Stimulated activated CD8-positive, alpha-beta memory T cell treated with anti-CD3 and anti-CD28 coated beads, Interleukin-2, amount 100 ng/mL, for 1 hour (primary cell): Measurements from ENCODE around the gene MYCT1.
"Not testable (repeated sequence)": the region's sequence is repeated elsewhere in the genome, so short reads cannot be mapped to it uniquely, and the experiment has no call there.

ENCODE experiments used
- DNase-seq, 2 donors: peaks; one replicate each; pipeline ENCODE4 v3.0.0-alpha.2; 2020; ENCODE audit warnings: low read depth in 2 of 2

MYCT1 gene, protein sequence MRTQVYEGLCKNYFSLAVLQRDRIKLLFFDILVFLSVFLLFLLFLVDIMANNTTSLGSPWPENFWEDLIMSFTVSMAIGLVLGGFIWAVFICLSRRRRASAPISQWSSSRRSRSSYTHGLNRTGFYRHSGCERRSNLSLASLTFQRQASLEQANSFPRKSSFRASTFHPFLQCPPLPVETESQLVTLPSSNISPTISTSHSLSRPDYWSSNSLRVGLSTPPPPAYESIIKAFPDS

DNA sequence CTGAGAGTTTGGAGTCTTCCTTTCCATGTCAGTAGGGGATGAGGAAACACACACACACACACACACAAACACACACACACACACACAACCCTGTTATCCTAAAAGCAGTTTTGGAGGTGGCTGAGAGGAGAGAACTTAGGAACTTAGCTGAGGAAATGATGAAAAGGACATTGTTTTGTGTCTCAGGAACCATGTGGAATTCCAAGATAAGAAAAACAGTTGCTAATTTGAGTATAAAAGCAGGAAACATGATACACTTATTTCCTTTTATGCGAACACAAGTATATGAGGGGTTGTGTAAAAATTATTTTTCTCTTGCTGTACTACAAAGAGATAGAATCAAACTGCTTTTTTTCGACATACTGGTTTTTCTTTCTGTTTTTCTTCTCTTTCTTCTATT, at the start of gene MYCT1:
Gene MYCT1, plus strand, starts transcription at position 264 of the 400 bp plus-strand sequence. Its CDS starts 6 bp downstream, at position 270.
- DNase-seq, result no peak

DNA sequence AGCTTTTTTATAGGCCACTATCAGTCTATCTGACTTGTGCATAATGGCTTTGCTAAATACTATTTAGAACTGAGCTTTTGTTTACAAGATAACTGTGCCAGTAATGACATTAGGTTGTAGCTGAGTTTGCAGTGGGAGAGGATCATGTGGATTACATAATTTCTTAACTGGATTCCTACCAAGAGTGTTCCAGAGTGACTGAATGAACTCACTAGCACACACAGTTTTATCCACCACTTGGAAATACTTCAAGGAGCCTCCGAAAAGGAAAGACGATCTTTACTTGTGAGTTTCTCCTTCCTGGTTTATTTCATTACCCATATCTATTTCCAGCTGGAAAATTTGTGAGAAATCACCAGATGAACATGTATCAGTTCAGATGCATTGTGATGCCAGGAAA, 49.6 kb upstream of the MYCT1 start:
- DNase-seq, result no peak

DNA sequence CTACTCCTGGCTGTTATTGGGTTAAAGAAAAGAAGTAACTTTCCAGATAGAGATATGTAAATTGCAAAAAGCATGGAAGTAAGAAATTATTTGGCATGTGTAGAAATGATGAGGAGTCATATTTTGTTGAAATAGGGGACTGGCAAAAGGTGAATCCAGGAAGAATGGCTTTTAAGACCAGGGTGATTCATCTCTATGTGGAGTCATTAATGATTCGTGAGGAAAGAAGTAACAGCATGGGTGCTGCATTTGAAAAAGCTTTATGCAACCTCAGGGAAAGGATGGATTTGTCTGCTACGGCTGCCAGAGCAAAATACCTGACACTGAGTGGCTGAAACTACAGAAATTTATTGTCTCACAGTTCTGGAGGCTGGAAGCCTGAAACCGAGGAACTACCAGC, 45.7 kb upstream of the MYCT1 start:
- DNase-seq, result no peak

DNA sequence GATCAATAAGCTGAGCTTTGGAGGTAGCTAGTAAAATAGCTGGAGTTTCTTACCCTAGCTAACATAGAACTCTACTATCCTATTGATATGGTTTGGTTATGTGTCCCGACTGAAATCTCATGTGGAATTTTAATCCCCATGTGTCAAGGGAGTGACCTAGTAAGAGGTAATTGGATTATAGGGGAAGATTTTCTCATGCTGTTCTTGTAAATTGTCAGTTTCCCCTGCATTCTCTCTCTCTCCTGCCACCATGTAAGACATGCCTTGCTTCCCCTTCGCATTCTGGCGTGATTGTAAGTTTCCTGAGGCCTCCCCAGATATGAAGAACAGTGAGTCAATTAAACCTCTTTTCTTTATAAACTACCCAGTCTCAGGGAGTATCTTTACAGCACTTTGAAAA, 35.9 kb upstream of the MYCT1 start:
- no peak for DNase-seq

DNA sequence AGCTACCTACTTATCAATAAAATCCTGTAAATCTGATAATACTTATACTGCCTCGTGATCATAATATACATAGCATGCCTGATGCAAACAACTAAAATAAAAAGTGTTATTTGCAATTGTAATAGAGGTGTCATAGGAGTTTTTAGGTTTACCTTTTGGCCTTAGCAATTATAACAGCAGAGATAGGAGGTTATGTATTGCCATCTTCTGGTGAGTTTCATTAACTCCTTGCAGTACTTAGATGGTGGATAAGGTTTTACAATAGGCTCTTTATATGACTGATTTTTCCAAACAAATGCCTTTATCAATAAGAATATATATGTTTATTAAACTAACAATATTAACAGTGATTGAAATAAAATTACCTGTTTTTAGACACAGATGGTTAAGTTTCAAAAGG, 27.8 kb upstream of the MYCT1 start:
- DNase-seq, result no peak

DNA sequence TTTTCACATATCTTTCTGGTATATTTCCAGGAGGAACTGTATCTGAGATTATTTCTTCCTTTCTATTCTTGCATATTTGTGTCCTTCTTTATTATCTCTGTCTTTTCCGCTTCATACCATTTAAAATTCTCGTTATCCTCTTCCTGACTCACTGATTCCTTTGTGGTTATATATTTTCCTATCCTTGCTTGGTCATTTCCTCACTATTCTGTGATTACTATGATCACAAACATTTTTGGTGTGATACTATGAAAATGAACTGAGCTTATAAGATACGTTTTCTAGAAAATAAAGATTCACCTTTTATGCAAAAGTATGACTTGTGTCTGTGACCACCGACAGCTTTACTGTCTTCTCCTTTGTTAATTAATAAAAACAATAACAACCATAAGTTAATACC, 26.5 kb upstream of the MYCT1 start:
- no peak for DNase-seq

DNA sequence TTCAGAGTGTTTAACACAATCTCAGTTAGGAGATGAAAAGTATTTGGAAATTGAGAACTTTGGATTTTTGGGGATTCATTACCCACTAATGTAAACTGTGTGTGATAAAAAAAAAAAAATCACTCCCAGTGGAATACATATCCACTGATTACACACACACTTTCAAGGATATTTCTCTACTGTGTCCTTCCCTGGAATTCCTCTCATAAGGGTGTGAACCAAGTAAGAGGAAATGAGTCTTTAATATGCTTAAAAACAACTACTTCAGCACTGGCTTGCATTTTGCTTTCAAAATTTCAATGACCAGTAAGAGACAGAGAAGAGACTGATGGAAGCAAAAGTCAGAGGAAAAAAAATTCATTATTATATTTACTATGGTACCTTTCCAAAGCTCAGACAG, 24.5 kb upstream of the MYCT1 start:
- no peak for DNase-seq

DNA sequence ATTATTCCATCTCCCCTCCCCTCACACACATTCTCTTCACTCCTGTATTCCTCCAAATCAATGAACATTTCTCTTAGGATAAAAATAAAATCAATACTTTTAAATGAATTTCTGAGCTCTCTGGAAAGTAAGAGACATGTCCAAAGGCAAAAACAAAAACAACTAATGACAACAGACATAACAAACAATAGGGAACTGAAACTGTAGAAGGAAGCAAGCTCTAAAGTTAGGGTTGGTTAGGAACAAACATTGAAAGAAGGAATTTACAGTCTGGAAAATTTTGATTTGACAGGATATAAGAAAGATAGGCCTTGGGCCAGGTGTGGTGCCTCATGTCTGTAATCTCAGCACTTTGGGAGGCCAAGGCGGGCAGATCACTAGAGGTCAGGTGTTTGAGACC, 17.5 kb upstream of the MYCT1 start:
- no peak for DNase-seq

DNA sequence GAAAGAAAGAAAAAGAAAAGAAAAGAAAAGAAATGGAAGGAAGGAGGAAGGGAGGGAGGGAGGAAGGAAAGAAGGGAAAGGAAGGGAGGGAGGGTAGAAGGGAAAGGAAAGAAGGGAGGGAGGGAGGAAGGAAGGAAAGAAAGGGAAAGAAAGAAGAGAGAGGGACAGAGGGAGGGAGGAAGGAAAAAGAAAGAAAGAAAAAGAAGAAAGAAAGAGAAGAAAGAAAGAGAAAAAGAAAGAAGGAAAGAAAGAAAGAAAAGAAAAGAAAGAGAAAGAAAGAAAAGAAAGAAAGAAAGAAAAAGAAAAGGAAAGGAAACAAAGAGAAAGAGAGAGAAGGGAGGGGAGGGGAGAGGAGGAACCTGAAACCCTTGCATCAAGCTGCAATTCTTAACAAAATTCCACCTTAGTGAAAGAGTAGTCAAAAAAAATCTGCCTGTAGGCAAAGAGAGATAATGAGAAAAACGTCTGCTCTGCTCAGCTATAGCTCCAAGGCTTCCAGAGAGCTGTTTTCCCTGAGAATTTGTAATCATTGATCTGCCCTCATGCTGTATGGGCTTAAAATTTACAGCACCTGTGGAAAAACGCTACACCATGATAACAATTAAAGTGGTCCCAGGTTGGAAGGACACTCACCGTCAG, 16.7 kb upstream of the MYCT1 start:
- no peak for DNase-seq

DNA sequence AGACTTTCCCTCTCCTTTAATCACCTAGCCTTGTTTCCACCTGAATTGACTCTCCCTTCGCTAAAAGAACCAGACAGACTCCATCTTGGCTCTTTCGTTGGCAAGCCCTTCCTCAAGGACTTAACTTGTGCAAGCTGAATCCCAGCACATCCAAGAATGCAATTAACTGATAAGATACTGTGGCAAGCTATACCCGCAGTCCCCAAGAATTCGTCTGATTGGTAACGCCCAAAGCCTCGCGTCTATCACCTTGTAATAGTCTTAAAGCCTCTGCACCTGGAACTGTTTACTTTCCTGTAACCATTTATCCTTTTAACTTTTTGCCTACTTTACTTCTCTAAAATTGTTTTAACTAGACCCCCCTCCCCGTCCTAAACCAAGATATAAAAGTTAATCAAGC, 15.6 kb upstream of the MYCT1 start:
- DNase-seq, result no peak

DNA sequence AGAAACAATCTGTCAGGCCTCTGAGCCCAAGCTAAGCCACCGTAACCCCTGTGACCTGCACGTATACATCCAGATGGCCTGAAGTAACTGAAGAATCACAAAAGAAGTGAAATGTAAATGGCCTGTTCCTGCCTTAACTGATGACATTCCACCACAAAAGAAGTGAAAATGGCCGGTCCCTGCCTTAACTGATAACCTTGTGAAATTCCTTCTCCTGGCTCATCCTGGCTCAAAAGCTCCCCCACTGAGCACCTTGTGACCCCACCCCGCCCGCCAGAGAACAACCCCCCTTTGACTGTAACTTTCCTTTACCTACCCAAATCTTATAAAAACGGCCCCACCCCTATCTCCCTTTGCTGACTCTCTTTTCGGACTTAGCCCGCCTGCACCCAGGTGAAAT, 14.8 kb upstream of the MYCT1 start:
- DNase-seq, result not testable (repeated sequence)

DNA sequence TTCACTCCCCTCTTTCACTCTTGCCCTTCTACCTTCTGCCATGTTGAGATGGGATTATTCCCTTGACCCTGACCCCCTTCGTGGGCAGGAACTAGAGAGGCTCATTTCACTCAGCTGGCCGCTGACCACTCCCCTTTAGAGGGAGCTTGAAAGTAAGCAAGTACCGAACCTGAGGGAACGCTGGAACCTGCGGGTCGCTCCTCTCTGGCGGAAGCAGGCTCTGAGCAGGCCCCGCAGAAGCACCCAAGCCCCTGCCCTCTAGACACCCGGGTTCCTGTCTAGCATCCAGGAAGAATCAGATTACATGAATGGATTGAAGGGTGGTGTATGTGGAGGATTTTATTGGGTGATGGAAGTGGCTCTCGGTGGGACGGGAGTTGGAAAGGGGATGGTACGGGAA, 11.9 kb upstream of the MYCT1 start:
- DNase-seq, result no peak

DNA sequence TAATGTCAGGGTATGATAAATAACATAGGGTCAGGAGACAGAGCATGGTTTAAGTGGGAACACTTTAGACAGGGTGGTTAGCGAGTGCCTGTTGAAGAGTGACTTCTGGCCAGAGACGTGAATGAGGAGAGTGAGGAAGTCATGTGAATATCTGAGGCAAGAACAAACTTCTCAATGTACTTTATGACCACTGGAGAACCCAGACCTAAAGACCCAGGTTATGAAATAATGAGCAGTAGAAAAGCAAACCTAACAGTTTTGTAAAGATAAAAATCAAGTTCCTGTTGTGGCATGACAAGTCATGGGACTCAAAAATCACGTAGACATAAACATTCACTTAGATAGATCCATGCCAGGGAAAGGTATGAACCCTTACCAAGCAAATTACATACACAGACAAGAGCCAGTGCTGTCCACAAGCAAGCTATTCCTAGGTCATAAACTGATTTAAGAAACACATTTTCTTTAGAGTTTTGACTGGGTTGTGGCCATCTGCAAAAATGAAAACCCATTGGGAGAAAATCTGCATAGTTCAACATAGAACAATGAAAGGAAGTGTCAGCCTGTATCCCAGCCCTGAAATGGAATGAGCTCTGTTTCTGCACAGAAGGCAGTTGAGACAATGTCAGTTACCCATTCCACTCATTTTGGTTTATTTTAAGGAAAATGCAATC, 2.2 kb upstream of the MYCT1 start:
- no peak for DNase-seq

DNA sequence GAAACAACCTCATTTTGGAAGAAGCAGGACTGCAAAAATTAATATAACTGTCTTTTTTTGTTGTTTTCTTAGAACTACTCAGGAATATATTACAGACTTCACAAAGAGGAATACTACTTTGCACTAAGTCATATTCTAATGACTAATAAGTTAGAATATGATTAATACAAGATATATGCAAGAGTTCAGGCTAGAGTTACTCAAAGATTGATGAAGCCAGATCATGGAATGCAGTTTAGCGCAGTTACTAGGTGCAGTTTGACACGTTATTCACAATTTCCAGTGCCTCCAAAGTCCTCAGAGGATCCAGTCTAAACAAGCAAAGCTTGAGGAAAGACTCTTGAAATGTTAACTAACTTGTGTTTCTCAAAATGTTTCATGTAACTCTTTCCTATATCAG, 1.2 kb upstream of the MYCT1 start:
- DNase-seq, result no peak

DNA sequence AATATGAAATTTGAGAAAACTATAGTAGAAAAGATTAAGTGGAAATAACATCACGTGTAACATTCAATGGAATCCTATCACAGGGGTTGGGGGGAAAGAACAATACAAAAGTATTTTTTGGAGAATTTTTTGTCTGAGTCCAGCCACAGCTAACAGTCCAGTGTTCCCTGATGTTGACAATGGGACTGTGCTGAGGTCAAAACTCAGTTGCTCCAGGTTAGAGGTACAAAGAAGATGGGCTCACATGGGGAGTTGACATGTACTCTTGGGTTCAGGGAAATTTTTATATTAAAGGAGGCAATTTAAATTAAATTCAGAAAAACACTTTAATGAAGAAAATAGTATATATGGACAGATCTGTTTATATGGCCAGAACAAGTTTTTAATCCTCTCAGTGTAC, 995 bp downstream of the MYCT1 start:
- no peak for DNase-seq

DNA sequence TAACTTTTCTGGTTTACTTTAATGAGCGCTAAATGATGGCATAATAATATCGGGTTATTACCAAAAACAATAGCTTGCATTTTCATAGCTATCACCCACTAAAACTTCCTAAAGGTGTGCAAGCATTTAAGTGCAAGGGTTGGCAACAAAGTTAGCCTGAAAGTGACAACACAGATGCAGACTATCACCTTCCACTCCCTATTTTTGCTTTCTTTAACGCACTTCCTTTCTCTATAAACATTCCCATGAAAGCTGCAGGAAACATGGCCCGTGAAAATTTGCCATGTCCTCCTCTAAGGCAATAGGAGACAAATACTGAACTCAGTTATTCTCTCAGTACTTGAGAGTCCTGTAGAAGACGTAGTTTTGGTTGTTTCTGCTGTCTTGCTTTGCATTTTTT, 2.7 kb downstream of the MYCT1 start:
- no peak for DNase-seq

DNA sequence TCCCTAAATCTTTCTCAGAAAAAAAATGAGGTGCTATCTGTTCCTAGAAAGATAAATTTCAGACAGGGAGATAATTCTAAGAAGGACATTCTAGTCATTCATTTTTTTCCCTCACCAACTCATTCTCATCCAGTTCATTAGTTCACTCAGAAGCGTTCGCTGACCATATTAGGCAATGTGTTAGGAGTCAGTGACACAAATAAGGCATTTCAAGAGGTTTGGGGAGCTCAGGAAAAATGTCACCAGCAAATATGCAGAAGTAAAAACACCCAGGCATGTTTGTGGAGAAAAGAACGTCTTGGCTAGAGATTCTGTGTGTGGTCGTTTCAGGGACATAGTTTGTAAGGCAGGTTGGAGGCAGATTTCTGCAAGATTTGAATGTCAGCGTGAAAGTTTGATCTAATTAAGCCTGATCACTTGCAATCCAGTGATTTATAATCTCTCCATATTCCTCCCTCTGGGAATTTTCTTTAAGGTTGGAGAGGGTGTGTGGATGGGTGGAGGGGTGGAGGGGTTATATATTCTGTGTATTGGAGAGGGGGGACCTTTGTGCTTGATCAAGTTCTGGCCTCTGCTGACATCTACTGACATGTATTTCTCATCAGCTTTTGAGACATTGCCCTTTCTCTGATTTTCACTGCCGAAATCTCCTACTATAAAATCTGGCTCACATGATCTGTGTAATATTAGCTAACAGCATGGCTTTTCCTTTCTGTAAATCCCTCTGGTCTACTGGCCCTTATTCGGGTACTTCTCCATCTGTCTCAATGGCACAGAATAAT, 3.6 kb downstream of the MYCT1 start:
- no peak for DNase-seq

DNA sequence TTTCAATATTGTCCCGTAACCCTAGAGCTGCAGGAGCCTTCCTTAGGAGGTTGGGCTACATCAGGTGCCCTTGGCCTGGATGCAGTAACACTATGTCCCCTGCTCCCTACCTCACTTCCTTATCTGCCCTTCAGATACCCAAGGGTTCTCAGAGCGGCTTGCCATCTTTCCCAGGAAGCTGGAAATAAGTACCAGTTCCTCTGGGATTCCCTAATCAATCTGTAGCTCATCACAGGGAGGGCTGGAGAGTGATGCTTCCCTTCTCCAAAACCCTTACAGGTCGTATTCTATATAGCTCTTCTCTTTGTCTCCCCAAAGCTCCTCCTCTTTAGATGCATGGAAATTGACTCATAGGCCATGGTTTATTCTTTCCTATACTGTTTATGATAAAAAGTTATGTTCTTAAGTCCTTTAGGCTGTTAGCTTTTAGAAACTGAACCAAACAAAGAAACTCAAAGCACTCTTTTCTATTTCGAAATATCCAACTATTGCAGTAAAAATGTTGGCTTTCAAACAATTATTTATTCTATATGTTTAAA, 4.2 kb downstream of the MYCT1 start:
- no peak for DNase-seq

DNA sequence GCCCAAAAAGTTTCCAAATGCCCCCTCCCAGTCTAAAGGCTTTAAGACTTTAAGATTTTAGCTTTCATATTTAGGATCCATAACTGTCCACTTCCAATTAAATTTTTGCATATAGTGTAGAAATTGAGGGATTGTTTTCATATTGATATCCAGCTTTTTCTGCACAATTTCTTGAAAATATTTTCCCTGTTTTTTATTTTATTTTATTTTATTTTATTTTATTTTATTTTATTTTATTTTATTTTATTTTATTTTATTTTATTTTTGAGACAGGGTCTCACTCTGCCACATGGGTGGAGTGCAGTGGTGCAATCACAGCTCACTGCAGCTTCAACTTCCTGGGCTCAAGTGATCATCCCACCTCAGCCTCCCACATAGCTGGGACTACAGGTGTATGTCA, 6.1 kb downstream of the MYCT1 start:
- DNase-seq, result not testable (repeated sequence)

DNA sequence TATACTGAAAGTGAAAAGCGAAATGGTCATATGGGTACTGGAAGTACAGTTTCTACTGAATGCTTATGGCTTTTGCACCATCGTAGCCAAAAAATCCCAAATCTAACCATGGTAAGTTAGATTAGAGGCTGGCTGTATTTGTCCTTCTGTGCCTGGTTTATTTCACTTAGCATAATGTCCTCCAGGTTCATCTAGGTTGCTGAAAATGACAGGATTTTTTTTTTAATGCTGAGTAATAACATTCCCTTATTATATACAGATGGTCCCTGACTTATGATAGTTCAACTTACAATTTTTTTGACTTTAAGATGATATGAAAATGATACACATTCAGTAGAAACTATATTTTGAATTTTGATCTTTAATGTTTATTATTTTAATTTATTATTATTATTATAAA, 7.6 kb downstream of the MYCT1 start:
- DNase-seq, result no peak

DNA sequence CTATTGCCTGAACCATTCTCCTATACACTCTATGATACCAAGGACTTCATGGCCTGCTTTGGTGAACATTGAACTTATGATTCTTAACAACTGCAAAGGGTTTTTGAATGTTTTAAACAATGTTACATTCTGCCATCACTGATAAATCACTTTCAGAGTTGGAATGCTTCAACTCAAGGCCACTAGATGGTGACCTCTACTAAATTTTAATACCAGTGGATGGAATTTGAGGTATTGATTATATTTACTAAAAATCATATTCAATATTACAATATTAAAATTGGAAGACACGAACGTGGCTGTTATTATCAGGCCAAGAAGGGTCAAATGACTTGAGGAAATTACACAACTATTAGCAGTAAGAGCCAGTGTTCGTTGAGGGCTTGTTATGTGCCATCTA, 18.6 kb downstream of the MYCT1 start:
- DNase-seq, result no peak

DNA sequence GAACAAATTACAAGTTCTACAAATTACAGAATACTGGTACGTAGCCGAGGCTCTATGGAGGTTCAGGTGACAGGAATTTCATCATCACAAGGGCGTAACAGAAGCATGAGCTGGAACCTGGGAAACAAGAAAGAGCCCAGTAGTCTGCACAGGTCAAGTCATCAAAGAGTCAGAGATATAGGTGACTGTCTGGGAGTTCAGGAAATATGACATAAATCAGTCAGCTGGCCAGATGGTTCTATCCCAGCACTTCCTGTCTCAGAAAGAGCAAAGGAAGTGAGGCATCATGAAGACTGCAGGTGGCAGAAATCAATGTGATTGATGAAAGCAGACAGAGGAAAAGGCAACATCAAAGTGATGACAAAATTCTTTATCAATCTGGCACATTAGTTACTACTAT, 23.3 kb downstream of the MYCT1 start:
- DNase-seq, result no peak
